Stimulated activated CD4-positive, alpha-beta T cell treated with anti-CD3 and anti-CD28 coated beads, Interleukin-4, amount 100 ng/mL, for 1 hour (primary cell): ENCODE measurements around the gene TFAP2E.

Experiments used
- DNase-seq: peaks from one replicate; pipeline ENCODE4 v3.0.0-alpha.2; 2020

TFAP2E gene

GRCh38 chr1:35557611-35558373 is 15.3 kb upstream of the TFAP2E start, which contains the start of gene NCDN:
NCDN (plus strand) TSS chr1:35557799; CDS start chr1:35558191, 392 bp downstream.
- DNase-seq: peak; percentile 95

- peak; percentile 40 for DNase-seq
Measured at GRCh38 chr1:35558374-35559316, 14.5 kb upstream of the TFAP2E start.

GRCh38 chr1:35559317-35559944 is 13.7 kb upstream of the TFAP2E start:
- no peak for DNase-seq

GRCh38 chr1:35560256-35561225 is 12.6 kb upstream of the TFAP2E start:
- no peak for DNase-seq

- no peak for DNase-seq
Measured at GRCh38 chr1:35561297-35561971, 11.7 kb upstream of the TFAP2E start.

- DNase-seq: no peak
Measured at GRCh38 chr1:35561972-35562680, 11.0 kb upstream of the TFAP2E start.

- no peak for DNase-seq
Measured at GRCh38 chr1:35563166-35563565, 9.9 kb upstream of the TFAP2E start.

- DNase-seq: peak; percentile 80
Measured at GRCh38 chr1:35564037-35564883, 8.9 kb upstream of the TFAP2E start.

GRCh38 chr1:35564884-35565741 is 8.0 kb upstream of the TFAP2E start:
- no peak for DNase-seq

GRCh38 chr1:35565742-35566133 is 7.4 kb upstream of the TFAP2E start:
- DNase-seq: no peak

GRCh38 chr1:35567947-35568558 is 5.1 kb upstream of the TFAP2E start:
- no peak for DNase-seq

- peak; percentile 63 for DNase-seq
Measured at GRCh38 chr1:35568975-35569395, 4.1 kb upstream of the TFAP2E start.

GRCh38 chr1:35569936-35570335 is 3.2 kb upstream of the TFAP2E start:
- DNase-seq: no peak

- DNase-seq: no peak
Measured at GRCh38 chr1:35570589-35571137, 2.5 kb upstream of the TFAP2E start.

- DNase-seq: no peak
Measured at GRCh38 chr1:35571263-35571662, 1.9 kb upstream of the TFAP2E start.

GRCh38 chr1:35572296-35572695 is 818 bp upstream of the TFAP2E start:
- no peak for DNase-seq

- no peak for DNase-seq
Measured at GRCh38 chr1:35574125-35574654, 1.1 kb downstream of the TFAP2E start.
